IPS-18c (cell line): Measurements from ENCODE around the gene E2F3.

Experiments
- H3K4me3 ChIP-seq: 2 replicates; pipeline ENCODE4 v1.7.0; 2013; ENCODE audit warnings: low read depth, mild to moderate bottlenecking, low read length, moderate library complexity; ENCODE audit not compliant: insufficient read depth
- H3K9me3 ChIP-seq: one replicate; pipeline ENCODE4 v1.6.1; 2013; ENCODE audit warnings: mild to moderate bottlenecking, low read length, moderate library complexity; ENCODE audit not compliant: control insufficient read depth, insufficient read depth

E2F3 gene

GRCh38 chr6:20393297-20393696 is 8.4 kb upstream of the E2F3 start:
- H3K4me3 ChIP-seq = no peak overlapping the region
- no peaks in the 10 kb centered on the region for H3K9me3 ChIP-seq

GRCh38 chr6:20399518-20399917 is 2.2 kb upstream of the E2F3 start:
- H3K4me3 ChIP-seq = no peak overlapping the region

GRCh38 chr6:20400456-20401204 is 1.0 kb upstream of the E2F3 start:
- no peaks in the 10 kb centered on the region for H3K9me3 ChIP-seq
- H3K4me3 ChIP-seq = peak overlapping the region; percentile 54

More at GRCh38 chr6:20399518-20399917, 2.2 kb upstream of the E2F3 start:
- H3K9me3 ChIP-seq = no peaks in the 10 kb centered on the region

- no peaks in the 10 kb centered on the region for H3K9me3 ChIP-seq
- peak overlapping the region; percentile 57 for H3K4me3 ChIP-seq
Observed at GRCh38 chr6:20402092-20402341, 338 bp downstream of the E2F3 start.

- H3K4me3 ChIP-seq = peak overlapping the region; percentile 57
Observed at GRCh38 chr6:20402342-20403069, 827 bp downstream of the E2F3 start.

GRCh38 chr6:20403070-20403765 is 1.5 kb downstream of the E2F3 start:
- Histone ChIP-seq H3K9me3 (no peaks in the 10 kb centered on the region), H3K4me3 (peak overlapping the region; percentile 57)

More at GRCh38 chr6:20402342-20403069, 827 bp downstream of the E2F3 start:
- no peaks in the 10 kb centered on the region for H3K9me3 ChIP-seq

- H3K4me3 ChIP-seq = peak overlapping the region; percentile 57
- no peaks in the 10 kb centered on the region for H3K9me3 ChIP-seq
Observed at GRCh38 chr6:20403766-20404640, 2.3 kb downstream of the E2F3 start.

GRCh38 chr6:20404641-20405032 is 3.0 kb downstream of the E2F3 start:
- Histone ChIP-seq H3K4me3 (peak overlapping the region; percentile 57), H3K9me3 (no peaks in the 10 kb centered on the region)

- H3K9me3 ChIP-seq = no peaks in the 10 kb centered on the region
- no peak overlapping the region for H3K4me3 ChIP-seq
Observed at GRCh38 chr6:20408851-20409250, 7.2 kb downstream of the E2F3 start.

GRCh38 chr6:20409427-20409971 is 7.8 kb downstream of the E2F3 start:
- no peaks in the 10 kb centered on the region for H3K9me3 ChIP-seq
- H3K4me3 ChIP-seq = no peak overlapping the region

GRCh38 chr6:20411544-20411943 is 9.9 kb downstream of the E2F3 start:
- H3K4me3 ChIP-seq = no peak overlapping the region
- no peaks in the 10 kb centered on the region for H3K9me3 ChIP-seq

GRCh38 chr6:20411953-20412681 is 10.4 kb downstream of the E2F3 start:
- no peak overlapping the region for H3K4me3 ChIP-seq
- no peaks in the 10 kb centered on the region for H3K9me3 ChIP-seq

- no peaks in the 10 kb centered on the region for H3K9me3 ChIP-seq
- H3K4me3 ChIP-seq = no peak overlapping the region
Observed at GRCh38 chr6:20412682-20413073, 11.0 kb downstream of the E2F3 start.

- no peak overlapping the region for H3K4me3 ChIP-seq
- H3K9me3 ChIP-seq = no peaks in the 10 kb centered on the region
Observed at GRCh38 chr6:20413826-20414225, 12.1 kb downstream of the E2F3 start.

GRCh38 chr6:20414711-20415110 is 13.0 kb downstream of the E2F3 start:
- Histone ChIP-seq H3K4me3 (no peak overlapping the region), H3K9me3 (no peaks in the 10 kb centered on the region)

- H3K9me3 ChIP-seq = no peaks in the 10 kb centered on the region
Observed at GRCh38 chr6:20415304-20415703, 13.6 kb downstream of the E2F3 start.

More at GRCh38 chr6:20415304-20415703, 13.6 kb downstream of the E2F3 start:
- no peak overlapping the region for H3K4me3 ChIP-seq
